ENCODE results near the gene HOTAIR. TPM values are rescaled to one million over a fixed set of nuclear protein-coding genes. Genes with fewer than 3 reads are reported as not detected.

The HOTAIR gene
- total and polyA plus RNA-seq, 2 donors (not counting 3 experiments of a cell fraction or from before 2014, with no cell fraction given): not detected

DNA sequence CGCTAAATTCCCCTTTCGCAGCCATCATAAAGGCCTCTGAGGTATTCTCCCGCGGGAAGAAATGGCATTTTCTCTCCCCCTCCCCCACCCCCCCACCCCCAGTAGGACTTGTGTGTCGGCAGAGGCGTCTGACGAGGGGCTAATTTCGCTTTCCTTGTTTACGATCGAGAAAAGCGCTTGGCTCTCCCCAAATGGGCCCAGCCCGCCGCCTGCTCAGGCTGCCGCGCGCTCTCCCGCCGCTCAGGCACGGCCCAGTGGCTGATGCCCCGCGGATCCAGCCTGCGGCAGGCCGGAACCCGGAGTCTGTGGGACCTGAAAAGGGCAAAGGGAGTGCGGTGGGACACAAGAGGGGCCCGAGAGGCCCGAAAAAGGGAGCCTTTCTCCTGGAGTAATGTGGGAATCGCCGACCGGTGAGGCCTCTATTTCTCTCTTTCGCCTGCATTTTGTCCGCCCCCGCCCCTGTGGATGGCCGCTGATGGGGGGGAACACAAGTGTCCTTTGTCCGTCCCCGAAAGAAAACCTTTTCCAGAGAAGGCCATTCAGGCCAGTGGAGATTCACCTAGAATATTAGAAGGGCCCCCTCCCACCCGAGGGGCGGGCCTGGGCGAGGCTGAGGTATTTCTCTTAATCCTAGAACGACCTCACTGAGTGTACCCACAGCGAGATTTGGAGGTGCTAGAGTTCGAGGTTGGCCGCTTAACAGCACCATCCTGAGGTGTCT is 44.5 kb upstream of the HOTAIR start:
- H3K4me1 ChIP-seq (ENCODE audit: control insufficient read depth, extremely low read depth, insufficient read depth, low read length): peaks cover 3% of the 10 kb centered on the region
- DNase-seq (ENCODE audit: low read depth, low spot score): no peak
- intact Hi-C loops (cut with micrococcal nuclease) (no loop called here), dilution Hi-C loops (cut with MboI; ENCODE audit: extremely low pct_ligation_motif_present, low sequenced_read_pairs) (no loop called here)
- FAIRE-seq: no peak
- H3K79me2 ChIP-seq (ENCODE audit: control insufficient read depth, insufficient read depth, low read length): no peaks in the 10 kb centered on the region
- H2AFZ ChIP-seq (ENCODE audit: low read depth, low read length): no peak overlapping the region
- H3K36me3 ChIP-seq (ENCODE audit: control insufficient read depth in 2 of 2, extremely low read depth in 1 of 2, insufficient read depth in 2 of 2, low read length in 2 of 2): no peaks in the 10 kb centered on the region
- H3K27me3 ChIP-seq (ENCODE audit: control insufficient read depth in 2 of 2, insufficient read depth in 2 of 2, low read length in 2 of 2): peaks cover 85 to 93% of the 10 kb centered on the region in 2 experiments
- no peaks in the 10 kb centered on the region for H4K20me1 ChIP-seq (replicated peaks; ENCODE audit: control insufficient read depth, extremely low read depth, insufficient read depth, low read length)
- H3K4me2 ChIP-seq (ENCODE audit: insufficient read depth, low read length): no peak overlapping the region
- TF ChIP-seq EZH2 (IDR thresholded peaks at IDR 0.05; ENCODE audit: borderline replicate concordance, low read depth, low read length, severe bottlenecking): peak; percentile 3
- TF ChIP-seq JUN (IDR thresholded peaks at IDR 0.05; ENCODE audit: borderline replicate concordance, insufficient read depth, insufficient read length, low read depth): no peak
- CTCF ChIA-PET: interaction anchor here (4.3 kb wide), 1 partner anchor 13 kb away, joined by 36 read pairs; no protein-coding TSS in a partner anchor
- H3K9ac ChIP-seq (replicated peaks; ENCODE audit: extremely low read depth, insufficient read depth, low read length): no peak overlapping the region
- H3K27ac ChIP-seq (ENCODE audit: insufficient read depth, low read depth, low read length): no peak overlapping the region
- H3K4me3 ChIP-seq (replicated peaks in 1 of 3; ENCODE audit: insufficient read depth in 1 of 3, low read depth in 1 of 3, low read length in 3 of 3): no peak overlapping the region
- POLR2A ChIA-PET: no interaction called here
- no peaks in the 10 kb centered on the region for H3K9me3 ChIP-seq (replicated peaks; ENCODE audit: control insufficient read depth, insufficient read depth, low read length)
- BruUV-seq (replicated peaks): no TSS peak
- no peaks in the 10 kb centered on the region for H3K9me1 ChIP-seq (replicated peaks; ENCODE audit: control insufficient read depth, extremely low read depth, insufficient read depth, low read length)

DNA sequence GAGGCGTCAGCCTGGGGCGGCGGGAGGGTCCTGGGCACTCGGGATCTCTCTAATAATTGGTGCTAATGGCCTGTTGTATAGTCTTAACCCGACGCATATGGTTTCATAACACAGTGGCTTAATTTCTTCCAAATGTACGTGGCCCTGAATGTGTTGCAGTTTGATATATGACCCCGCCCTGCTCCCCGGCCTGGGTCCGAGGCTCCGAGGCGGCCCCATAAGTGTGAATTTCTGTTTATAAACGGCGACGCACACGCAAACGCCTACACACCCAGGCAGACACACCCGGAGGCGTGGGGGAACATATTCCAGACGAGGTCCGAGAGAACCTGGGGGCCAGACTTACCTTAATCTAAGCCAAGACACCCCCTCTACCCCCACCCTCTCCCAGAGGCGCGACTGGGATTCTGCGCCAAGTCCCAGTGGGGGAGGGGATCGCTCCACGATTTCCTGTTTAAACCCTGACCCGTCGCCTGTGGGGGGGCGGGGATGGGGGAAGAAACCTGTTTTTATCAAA is 43.8 kb upstream of the HOTAIR start:
- no TSS peak for BruUV-seq (replicated peaks)
- TF ChIP-seq FOS (IDR thresholded peaks at IDR 0.05; ENCODE audit: borderline replicate concordance, insufficient read depth, low read length): no peak
- no peak for TF ChIP-seq GATA2 (IDR thresholded peaks at IDR 0.05; ENCODE audit: insufficient read depth, insufficient read length, low read depth, low read length)
- TF ChIP-seq, protein P1, sequence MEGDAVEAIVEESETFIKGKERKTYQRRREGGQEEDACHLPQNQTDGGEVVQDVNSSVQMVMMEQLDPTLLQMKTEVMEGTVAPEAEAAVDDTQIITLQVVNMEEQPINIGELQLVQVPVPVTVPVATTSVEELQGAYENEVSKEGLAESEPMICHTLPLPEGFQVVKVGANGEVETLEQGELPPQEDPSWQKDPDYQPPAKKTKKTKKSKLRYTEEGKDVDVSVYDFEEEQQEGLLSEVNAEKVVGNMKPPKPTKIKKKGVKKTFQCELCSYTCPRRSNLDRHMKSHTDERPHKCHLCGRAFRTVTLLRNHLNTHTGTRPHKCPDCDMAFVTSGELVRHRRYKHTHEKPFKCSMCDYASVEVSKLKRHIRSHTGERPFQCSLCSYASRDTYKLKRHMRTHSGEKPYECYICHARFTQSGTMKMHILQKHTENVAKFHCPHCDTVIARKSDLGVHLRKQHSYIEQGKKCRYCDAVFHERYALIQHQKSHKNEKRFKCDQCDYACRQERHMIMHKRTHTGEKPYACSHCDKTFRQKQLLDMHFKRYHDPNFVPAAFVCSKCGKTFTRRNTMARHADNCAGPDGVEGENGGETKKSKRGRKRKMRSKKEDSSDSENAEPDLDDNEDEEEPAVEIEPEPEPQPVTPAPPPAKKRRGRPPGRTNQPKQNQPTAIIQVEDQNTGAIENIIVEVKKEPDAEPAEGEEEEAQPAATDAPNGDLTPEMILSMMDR (IDR thresholded peaks at IDR 0.05; ENCODE audit: extremely low read depth in 1 of 2, insufficient read depth in 1 of 2, low read depth in 1 of 2, low read length in 2 of 2): no peak
- TF ChIP-seq POLR2A (IDR thresholded peaks at IDR 0.05; ENCODE audit: low read depth, low read length): no peak
- TF ChIP-seq MYC (IDR thresholded peaks at IDR 0.05; ENCODE audit: low read depth, low read length): no peak
- TF ChIP-seq JUN (IDR thresholded peaks at IDR 0.05; ENCODE audit: borderline replicate concordance, insufficient read depth, insufficient read length, low read depth): no peak
- no peak for TF ChIP-seq POLR2AphosphoS5 (IDR thresholded peaks at IDR 0.05; ENCODE audit: insufficient read depth, low read depth, low read length)
- TF ChIP-seq EZH2 (IDR thresholded peaks at IDR 0.05; ENCODE audit: borderline replicate concordance, low read depth, low read length, severe bottlenecking): no peak
- TF ChIP-seq MAX (IDR thresholded peaks at IDR 0.05; ENCODE audit: insufficient read depth, insufficient read length): no peak
- Histone ChIP-seq H3K36me3 (ENCODE audit: control insufficient read depth in 2 of 2, extremely low read depth in 1 of 2, insufficient read depth in 2 of 2, low read length in 2 of 2) (no peaks in the 10 kb centered on the region), H3K4me1 (ENCODE audit: control insufficient read depth, extremely low read depth, insufficient read depth, low read length) (peaks cover 3% of the 10 kb centered on the region), H3K9me1 (replicated peaks; ENCODE audit: control insufficient read depth, extremely low read depth, insufficient read depth, low read length) (no peaks in the 10 kb centered on the region), H3K27me3 (ENCODE audit: control insufficient read depth in 2 of 2, insufficient read depth in 2 of 2, low read length in 2 of 2) (peaks cover 84 to 93% of the 10 kb centered on the region in 2 experiments), H3K27ac (ENCODE audit: insufficient read depth, low read depth, low read length) (no peak overlapping the region), H3K4me2 (ENCODE audit: insufficient read depth, low read length) (no peak overlapping the region), H2AFZ (ENCODE audit: low read depth, low read length) (no peak overlapping the region), H4K20me1 (replicated peaks; ENCODE audit: control insufficient read depth, extremely low read depth, insufficient read depth, low read length) (no peaks in the 10 kb centered on the region), H3K9me3 (replicated peaks; ENCODE audit: control insufficient read depth, insufficient read depth, low read length) (no peaks in the 10 kb centered on the region), H3K9ac (replicated peaks; ENCODE audit: extremely low read depth, insufficient read depth, low read length) (no peak overlapping the region), H3K4me3 (replicated peaks in 1 of 3; ENCODE audit: insufficient read depth in 1 of 3, low read depth in 1 of 3, low read length in 3 of 3) (no peak overlapping the region), H3K79me2 (ENCODE audit: control insufficient read depth, insufficient read depth, low read length) (no peaks in the 10 kb centered on the region)
- ChIA-PET CTCF (interaction anchor here (2.2 to 4.3 kb wide), 2 partner anchors 12 to 34 kb away, joined by 5 to 36 read pairs; partner anchors contain the start of gene HOXC10), POLR2A (no interaction called here)
- intact Hi-C loops (cut with micrococcal nuclease) (no loop called here), dilution Hi-C loops (cut with MboI; ENCODE audit: extremely low pct_ligation_motif_present, low sequenced_read_pairs) (no loop called here)
- FAIRE-seq (no peak), DNase-seq (ENCODE audit: low read depth, low spot score) (no peak)
